Glutamatergic neuron (in vitro differentiated cells): ENCODE results near the gene ARSK. TPM values are rescaled to one million over a fixed set of nuclear protein-coding genes. Genes with fewer than 3 reads are reported as not detected.

Experiments
- DNase-seq: peaks from one replicate; pipeline ENCODE4 v3.0.0; 2022
- H3K27ac Mint-ChIP-seq: one replicate; pipeline ENCODE4 v1.8.0; 2020; ENCODE audit warnings: mild to moderate bottlenecking, mixed read lengths, inconsistent platforms; ENCODE audit not compliant: unreplicated experiment
- H3K27me3 Mint-ChIP-seq: one replicate; pipeline ENCODE4 v1.8.0; 2020; ENCODE audit warnings: mild to moderate bottlenecking, moderate library complexity, mixed read lengths, inconsistent platforms; ENCODE audit not compliant: unreplicated experiment
- H3K36me3 Mint-ChIP-seq: one replicate; pipeline ENCODE4 v1.8.0; 2020; ENCODE audit warnings: mild to moderate bottlenecking, mixed read lengths, inconsistent platforms; ENCODE audit not compliant: unreplicated experiment
- H3K4me1 Mint-ChIP-seq: one replicate; pipeline ENCODE4 v1.8.0; 2020; ENCODE audit warnings: mild to moderate bottlenecking, low read depth, mixed read lengths, inconsistent platforms; ENCODE audit not compliant: unreplicated experiment
- H3K4me3 Mint-ChIP-seq: one replicate; pipeline ENCODE4 v1.8.0; 2020; ENCODE audit warnings: mild to moderate bottlenecking, mixed read lengths, inconsistent platforms; ENCODE audit not compliant: unreplicated experiment
- H3K9me3 Mint-ChIP-seq: one replicate; pipeline ENCODE4 v1.8.0; 2020; ENCODE audit warnings: mild to moderate bottlenecking, moderate library complexity, mixed read lengths, inconsistent platforms; ENCODE audit not compliant: unreplicated experiment
- total RNA-seq: library from RNA; stranded (reverse); fragmentation: NEBNext Ultra II Directional; extraction: Animal tissue kit (Norgen Biotek cat#: 25700); gene quantifications from one replicate; pipeline ENCODE4 v1.2.1, GENCODE V29; 2021; ENCODE audit not compliant: unreplicated experiment
- TF ChIP-seq, protein P1 (sequence below): fragments of 200-600 bp; sonication (generic); IDR thresholded peaks from one replicate; pipeline ENCODE4 v1.5.0; 2021; ENCODE audit not compliant: partially characterized antibody, unreplicated experiment

ARSK gene
- total RNA-seq, 1 donor from 2014 or later, result 5.5 TPM

DNA sequence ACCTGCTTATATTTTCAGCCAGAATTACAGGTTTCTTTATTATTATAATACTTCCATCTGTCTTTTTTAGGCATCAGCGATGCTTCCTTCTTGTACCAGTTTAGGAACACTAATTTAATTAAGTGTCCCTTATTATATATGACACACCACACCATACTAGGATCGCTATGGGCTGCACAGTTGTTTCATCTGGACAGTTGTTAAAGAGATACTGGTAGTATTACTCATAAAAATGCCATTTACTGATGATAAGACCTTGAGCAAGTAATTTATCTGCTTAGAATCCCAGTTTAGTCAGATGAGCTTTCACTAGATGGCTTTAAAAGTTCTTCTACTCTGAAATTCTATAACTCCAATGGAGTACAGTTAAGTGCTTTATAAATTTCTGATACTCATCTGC, 17.1 kb downstream of the ARSK start:
- H3K27ac Mint-ChIP-seq, result no peak overlapping the region
- no peak for DNase-seq
- no peaks in the 10 kb centered on the region for H3K27me3 Mint-ChIP-seq
- no peaks in the 10 kb centered on the region for H3K9me3 Mint-ChIP-seq
- TF ChIP-seq, protein P1, sequence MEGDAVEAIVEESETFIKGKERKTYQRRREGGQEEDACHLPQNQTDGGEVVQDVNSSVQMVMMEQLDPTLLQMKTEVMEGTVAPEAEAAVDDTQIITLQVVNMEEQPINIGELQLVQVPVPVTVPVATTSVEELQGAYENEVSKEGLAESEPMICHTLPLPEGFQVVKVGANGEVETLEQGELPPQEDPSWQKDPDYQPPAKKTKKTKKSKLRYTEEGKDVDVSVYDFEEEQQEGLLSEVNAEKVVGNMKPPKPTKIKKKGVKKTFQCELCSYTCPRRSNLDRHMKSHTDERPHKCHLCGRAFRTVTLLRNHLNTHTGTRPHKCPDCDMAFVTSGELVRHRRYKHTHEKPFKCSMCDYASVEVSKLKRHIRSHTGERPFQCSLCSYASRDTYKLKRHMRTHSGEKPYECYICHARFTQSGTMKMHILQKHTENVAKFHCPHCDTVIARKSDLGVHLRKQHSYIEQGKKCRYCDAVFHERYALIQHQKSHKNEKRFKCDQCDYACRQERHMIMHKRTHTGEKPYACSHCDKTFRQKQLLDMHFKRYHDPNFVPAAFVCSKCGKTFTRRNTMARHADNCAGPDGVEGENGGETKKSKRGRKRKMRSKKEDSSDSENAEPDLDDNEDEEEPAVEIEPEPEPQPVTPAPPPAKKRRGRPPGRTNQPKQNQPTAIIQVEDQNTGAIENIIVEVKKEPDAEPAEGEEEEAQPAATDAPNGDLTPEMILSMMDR, result no peak
- H3K4me1 Mint-ChIP-seq, result no peaks in the 10 kb centered on the region
- no peak overlapping the region for H3K4me3 Mint-ChIP-seq
- H3K36me3 Mint-ChIP-seq, result no peaks in the 10 kb centered on the region

GRCh38 chr5:95581576-95581975, 26.7 kb downstream of the ARSK start:
- DNase-seq, result no peak
- Mint-ChIP-seq H3K9me3 (no peaks in the 10 kb centered on the region), H3K36me3 (no peaks in the 10 kb centered on the region), H3K27ac (no peak overlapping the region), H3K4me1 (no peaks in the 10 kb centered on the region), H3K4me3 (no peak overlapping the region), H3K27me3 (no peaks in the 10 kb centered on the region)
- TF ChIP-seq, protein P1, result no peak

- DNase-seq, result no peak
- Mint-ChIP-seq H3K36me3 (no peaks in the 10 kb centered on the region), H3K9me3 (no peaks in the 10 kb centered on the region)
Observed at GRCh38 chr5:95583992-95584391, 29.1 kb downstream of the ARSK start.

DNA sequence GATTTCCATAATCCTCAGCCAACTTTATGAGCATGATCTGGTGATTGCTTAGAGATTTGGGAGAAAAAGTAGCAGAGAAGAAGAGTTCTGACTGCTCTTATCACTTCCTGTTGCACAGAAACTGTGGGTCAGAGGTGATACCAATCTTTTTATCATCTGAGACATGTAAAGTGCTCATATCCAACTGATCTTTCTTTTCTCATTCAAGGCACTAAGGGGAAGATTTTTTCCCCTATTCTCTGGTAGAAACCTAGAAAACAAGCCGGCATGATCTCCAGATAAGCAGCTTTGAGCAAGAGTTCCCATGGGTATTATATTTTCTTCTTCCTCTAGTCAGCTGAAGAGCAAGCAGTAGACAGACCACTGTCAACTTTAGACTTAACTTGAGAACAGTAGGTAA, 36.0 kb downstream of the ARSK start:
- no peaks in the 10 kb centered on the region for H3K9me3 Mint-ChIP-seq
- H3K27me3 Mint-ChIP-seq, result no peaks in the 10 kb centered on the region
- H3K4me3 Mint-ChIP-seq, result no peak overlapping the region
- no peak overlapping the region for H3K27ac Mint-ChIP-seq
- DNase-seq, result no peak
- H3K4me1 Mint-ChIP-seq, result no peaks in the 10 kb centered on the region
- TF ChIP-seq, protein P1, result no peak
- no peaks in the 10 kb centered on the region for H3K36me3 Mint-ChIP-seq

More at GRCh38 chr5:95583992-95584391, 29.1 kb downstream of the ARSK start:
- TF ChIP-seq, protein P1, result no peak
- no peak overlapping the region for H3K4me3 Mint-ChIP-seq
- no peaks in the 10 kb centered on the region for H3K27me3 Mint-ChIP-seq
- H3K27ac Mint-ChIP-seq, result no peak overlapping the region
- H3K4me1 Mint-ChIP-seq, result no peaks in the 10 kb centered on the region

GRCh38 chr5:95591490-95591901, 36.6 kb downstream of the ARSK start:
- Mint-ChIP-seq H3K4me1 (no peaks in the 10 kb centered on the region), H3K36me3 (no peaks in the 10 kb centered on the region), H3K4me3 (no peak overlapping the region), H3K9me3 (no peaks in the 10 kb centered on the region), H3K27ac (no peak overlapping the region), H3K27me3 (no peaks in the 10 kb centered on the region)
- TF ChIP-seq, protein P1, result no peak
- DNase-seq, result no peak
